Glutamatergic neuron (in vitro differentiated cells): ENCODE measurements around the gene MPIG6B. TPM values are rescaled to one million over a fixed set of nuclear protein-coding genes. Genes with fewer than 3 reads are reported as not detected.

Experiments used
- DNase-seq: peaks from one replicate; pipeline ENCODE4 v3.0.0; 2022
- H3K27ac Mint-ChIP-seq: one replicate; pipeline ENCODE4 v1.8.0; 2020; ENCODE audit warnings: mild to moderate bottlenecking, mixed read lengths, inconsistent platforms; ENCODE audit not compliant: unreplicated experiment
- H3K27me3 Mint-ChIP-seq: one replicate; pipeline ENCODE4 v1.8.0; 2020; ENCODE audit warnings: mild to moderate bottlenecking, moderate library complexity, mixed read lengths, inconsistent platforms; ENCODE audit not compliant: unreplicated experiment
- H3K36me3 Mint-ChIP-seq: one replicate; pipeline ENCODE4 v1.8.0; 2020; ENCODE audit warnings: mild to moderate bottlenecking, mixed read lengths, inconsistent platforms; ENCODE audit not compliant: unreplicated experiment
- H3K4me1 Mint-ChIP-seq: one replicate; pipeline ENCODE4 v1.8.0; 2020; ENCODE audit warnings: mild to moderate bottlenecking, low read depth, mixed read lengths, inconsistent platforms; ENCODE audit not compliant: unreplicated experiment
- H3K4me3 Mint-ChIP-seq: one replicate; pipeline ENCODE4 v1.8.0; 2020; ENCODE audit warnings: mild to moderate bottlenecking, mixed read lengths, inconsistent platforms; ENCODE audit not compliant: unreplicated experiment
- H3K9me3 Mint-ChIP-seq: one replicate; pipeline ENCODE4 v1.8.0; 2020; ENCODE audit warnings: mild to moderate bottlenecking, moderate library complexity, mixed read lengths, inconsistent platforms; ENCODE audit not compliant: unreplicated experiment
- microRNA-seq: library from miRNA; unstranded; fragments of <30 nt; microRNA quantifications from one replicate; pipeline ENCODE4, GENCODE V29; 2020; ENCODE audit not compliant: unreplicated experiment
- total RNA-seq: library from RNA; stranded (reverse); fragmentation: NEBNext Ultra II Directional; extraction: Animal tissue kit (Norgen Biotek cat#: 25700); gene quantifications from one replicate; pipeline ENCODE4 v1.2.1, GENCODE V29; 2021; ENCODE audit not compliant: unreplicated experiment
- TF ChIP-seq, protein P1 (sequence below): fragments of 200-600 bp; sonication (generic); IDR thresholded peaks from one replicate; pipeline ENCODE4 v1.5.0; 2021; ENCODE audit not compliant: partially characterized antibody, unreplicated experiment

The MPIG6B gene
- total RNA-seq, 1 donor from 2014 or later = not detected

DNA sequence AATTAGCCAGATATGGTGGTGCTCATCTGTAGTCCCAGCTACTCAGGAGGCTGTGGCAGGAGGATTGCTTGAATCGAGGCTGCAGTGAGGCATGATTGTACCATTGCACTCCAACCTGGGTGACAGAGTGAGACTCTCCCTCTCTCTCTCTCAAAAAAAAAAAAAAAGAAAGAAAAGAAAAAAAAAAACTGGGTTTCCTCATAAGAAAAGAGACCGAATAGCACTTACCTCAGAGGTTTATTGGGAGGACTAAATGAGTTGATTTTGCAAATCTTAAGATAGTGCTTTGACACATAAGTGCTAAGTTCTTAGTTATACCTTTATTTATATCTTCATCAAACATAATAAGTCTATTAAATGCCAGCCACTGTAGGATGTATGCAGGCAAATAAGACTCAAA is 47.7 kb downstream of the MPIG6B start:
- H3K4me1 Mint-ChIP-seq = no peaks in the 10 kb centered on the region
- DNase-seq = no peak
- TF ChIP-seq, protein P1, sequence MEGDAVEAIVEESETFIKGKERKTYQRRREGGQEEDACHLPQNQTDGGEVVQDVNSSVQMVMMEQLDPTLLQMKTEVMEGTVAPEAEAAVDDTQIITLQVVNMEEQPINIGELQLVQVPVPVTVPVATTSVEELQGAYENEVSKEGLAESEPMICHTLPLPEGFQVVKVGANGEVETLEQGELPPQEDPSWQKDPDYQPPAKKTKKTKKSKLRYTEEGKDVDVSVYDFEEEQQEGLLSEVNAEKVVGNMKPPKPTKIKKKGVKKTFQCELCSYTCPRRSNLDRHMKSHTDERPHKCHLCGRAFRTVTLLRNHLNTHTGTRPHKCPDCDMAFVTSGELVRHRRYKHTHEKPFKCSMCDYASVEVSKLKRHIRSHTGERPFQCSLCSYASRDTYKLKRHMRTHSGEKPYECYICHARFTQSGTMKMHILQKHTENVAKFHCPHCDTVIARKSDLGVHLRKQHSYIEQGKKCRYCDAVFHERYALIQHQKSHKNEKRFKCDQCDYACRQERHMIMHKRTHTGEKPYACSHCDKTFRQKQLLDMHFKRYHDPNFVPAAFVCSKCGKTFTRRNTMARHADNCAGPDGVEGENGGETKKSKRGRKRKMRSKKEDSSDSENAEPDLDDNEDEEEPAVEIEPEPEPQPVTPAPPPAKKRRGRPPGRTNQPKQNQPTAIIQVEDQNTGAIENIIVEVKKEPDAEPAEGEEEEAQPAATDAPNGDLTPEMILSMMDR = no peak
- H3K9me3 Mint-ChIP-seq = no peaks in the 10 kb centered on the region
- H3K4me3 Mint-ChIP-seq = no peak overlapping the region
- H3K36me3 Mint-ChIP-seq = no peaks in the 10 kb centered on the region
- no peak overlapping the region for H3K27ac Mint-ChIP-seq
- H3K27me3 Mint-ChIP-seq = no peaks in the 10 kb centered on the region

DNA sequence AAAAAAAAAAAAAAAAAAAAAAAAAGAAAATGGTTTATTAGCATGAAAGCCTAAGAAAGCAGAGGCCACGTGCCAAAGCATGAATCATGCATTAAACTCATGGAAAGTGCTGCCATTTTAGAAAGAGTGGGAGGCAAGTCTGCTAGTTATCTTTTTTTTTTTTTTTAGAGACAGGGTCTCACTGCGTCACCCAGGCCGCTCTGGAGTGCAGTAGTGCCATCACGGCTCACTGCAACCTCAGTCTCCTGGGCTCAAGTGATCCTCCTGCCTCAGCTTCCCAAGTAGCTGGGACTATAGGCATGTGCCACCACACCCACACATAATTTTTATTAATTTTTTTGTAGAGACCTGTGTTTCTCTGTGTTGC is 48.8 kb downstream of the MPIG6B start:
- H3K36me3 Mint-ChIP-seq = no peaks in the 10 kb centered on the region
- H3K4me3 Mint-ChIP-seq = no peak overlapping the region
- H3K9me3 Mint-ChIP-seq = peaks cover 1% of the 10 kb centered on the region
- DNase-seq = no peak
- no peak overlapping the region for H3K27ac Mint-ChIP-seq
- H3K4me1 Mint-ChIP-seq = no peaks in the 10 kb centered on the region
- no peaks in the 10 kb centered on the region for H3K27me3 Mint-ChIP-seq
- TF ChIP-seq, protein P1 = no peak

DNA sequence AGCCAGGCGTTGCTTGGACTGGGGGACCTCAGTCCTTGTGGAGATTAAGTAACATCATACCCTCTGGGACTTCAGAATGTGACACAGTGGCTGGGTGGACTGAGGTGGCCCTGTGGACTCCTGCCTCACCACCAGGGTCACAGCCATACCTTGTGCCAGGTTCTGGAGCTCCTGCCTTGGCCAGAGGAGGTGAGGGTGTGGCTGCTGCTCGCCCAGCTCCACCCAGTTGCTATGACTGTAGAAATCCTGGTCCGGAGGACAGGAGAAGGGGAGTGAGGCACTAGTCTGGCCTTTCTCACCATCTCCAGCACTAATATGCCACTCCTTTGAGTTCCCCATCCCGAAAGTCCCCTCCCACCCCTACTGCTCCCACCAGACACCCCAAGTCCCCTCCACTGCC is 52.0 kb downstream of the MPIG6B start:
- Mint-ChIP-seq H3K27me3 (no peaks in the 10 kb centered on the region), H3K36me3 (no peaks in the 10 kb centered on the region), H3K4me1 (no peaks in the 10 kb centered on the region), H3K27ac (no peak overlapping the region), H3K9me3 (peaks cover 1% of the 10 kb centered on the region), H3K4me3 (no peak overlapping the region)
- TF ChIP-seq, protein P1 = no peak
- DNase-seq = no peak

DNA sequence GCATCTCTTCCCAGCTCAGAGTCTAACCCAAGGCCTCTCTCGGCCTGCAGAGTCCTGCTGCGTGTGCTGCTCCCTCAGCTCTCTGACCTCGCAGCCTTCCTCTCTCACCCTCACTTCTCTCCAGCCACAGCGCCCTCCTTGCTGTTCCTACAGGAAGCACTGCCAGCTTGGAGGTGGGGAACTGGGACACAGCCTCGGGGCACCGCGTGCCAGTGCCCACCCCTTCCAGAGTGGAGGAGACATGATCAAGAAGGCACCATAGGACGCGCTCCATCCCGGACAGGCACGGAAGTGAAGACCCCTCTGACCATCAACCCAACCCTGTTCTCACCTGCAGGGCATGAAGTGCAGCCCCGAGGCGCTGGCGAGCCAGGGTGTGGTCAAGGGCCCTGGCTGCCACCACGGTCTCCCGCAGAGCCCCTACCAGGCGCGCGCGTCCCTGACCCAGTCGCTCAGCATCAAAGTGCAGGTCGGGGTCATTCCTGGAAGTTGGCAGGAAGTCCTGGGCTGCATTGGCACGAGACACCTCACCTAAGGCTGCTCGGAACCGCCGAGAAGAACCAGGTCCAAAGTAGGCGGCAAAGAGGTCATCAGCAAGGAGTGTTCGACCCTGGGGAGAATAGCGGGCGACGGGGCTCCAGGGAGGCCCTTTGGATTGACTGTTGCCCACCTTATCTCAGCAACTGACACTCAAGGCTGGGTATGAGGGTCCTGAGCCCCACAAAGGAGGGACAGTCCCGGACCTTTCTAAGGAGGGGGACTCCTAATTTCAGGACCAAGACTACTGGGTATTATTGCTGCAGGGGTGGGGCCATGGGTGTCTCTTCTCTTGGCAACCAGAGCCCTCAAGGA is 52.7 kb downstream of the MPIG6B start:
- Mint-ChIP-seq H3K36me3 (no peaks in the 10 kb centered on the region), H3K27ac (no peak overlapping the region), H3K9me3 (peaks cover 1% of the 10 kb centered on the region), H3K4me1 (no peaks in the 10 kb centered on the region), H3K4me3 (no peak overlapping the region), H3K27me3 (no peaks in the 10 kb centered on the region)
- DNase-seq = no peak
- TF ChIP-seq, protein P1 = no peak

Small RNA genes within 50 kb of the gene (microRNA-seq; reads per million reads assigned to microRNA genes)
- 7.9 reads per million, percentile 42 among the genes with 10 or more reads in this experiment for gene MIR4646

Other genes with a start within 250 kb of the MPIG6B start
- gene MICB, start 225.2 kb upstream of the MPIG6B start, total RNA-seq = 3.6 TPM
- gene MCCD1, start 194.4 kb upstream of the MPIG6B start, total RNA-seq = not detected
- 526 TPM for gene DDX39B, start 181.4 kb upstream of the MPIG6B start, total RNA-seq
- 95.6 TPM for gene ATP6V1G2, start 176.8 kb upstream of the MPIG6B start, total RNA-seq
- 29.8 TPM for gene NFKBIL1, start 175.8 kb upstream of the MPIG6B start, total RNA-seq
- not detected for gene LTA, start 151.1 kb upstream of the MPIG6B start, total RNA-seq
- gene TNF, start 147.8 kb upstream of the MPIG6B start, total RNA-seq = not detected
- gene LTB, start 140.9 kb upstream of the MPIG6B start, total RNA-seq = not detected
- gene LST1, start 137.1 kb upstream of the MPIG6B start, total RNA-seq = not detected
- gene NCR3, start 130.4 kb upstream of the MPIG6B start, total RNA-seq = not detected
- not detected for gene AIF1, start 108.1 kb upstream of the MPIG6B start, total RNA-seq
- gene PRRC2A, start 102.7 kb upstream of the MPIG6B start, total RNA-seq = 303 TPM
- 804 TPM for gene BAG6, start 70.7 kb upstream of the MPIG6B start, total RNA-seq
- gene APOM, start 67.5 kb upstream of the MPIG6B start, total RNA-seq = 1.5 TPM
- gene C6orf47, start 62.6 kb upstream of the MPIG6B start, total RNA-seq = 28.8 TPM
- 30.1 TPM for gene GPANK1, start 58.4 kb upstream of the MPIG6B start, total RNA-seq
- 214 TPM for gene CSNK2B, start 57.3 kb upstream of the MPIG6B start, total RNA-seq
- 43.1 TPM for gene LY6G5B, start 53.4 kb upstream of the MPIG6B start, total RNA-seq
- 13.8 TPM for gene LY6G5C, start 42.3 kb upstream of the MPIG6B start, total RNA-seq
- gene ABHD16A, start 20.0 kb upstream of the MPIG6B start, total RNA-seq = 120 TPM
- gene LY6G6F, start 16.5 kb upstream of the MPIG6B start, total RNA-seq = not detected
- gene LY6G6D, start 8.0 kb upstream of the MPIG6B start, total RNA-seq = not detected
- 1.8 TPM for gene LY6G6C, start 1.6 kb upstream of the MPIG6B start, total RNA-seq
- 266 TPM for gene DDAH2, start 5.9 kb downstream of the MPIG6B start, total RNA-seq
- gene CLIC1, start 13.2 kb downstream of the MPIG6B start, total RNA-seq = 310 TPM
- gene MSH5, start 16.6 kb downstream of the MPIG6B start, total RNA-seq = 25.7 TPM
- 3.7 TPM for gene SAPCD1, start 39.3 kb downstream of the MPIG6B start, total RNA-seq
- 3.2 TPM for gene VWA7, start 54.0 kb downstream of the MPIG6B start, total RNA-seq
- gene VARS1, start 72.4 kb downstream of the MPIG6B start, total RNA-seq = 204 TPM
- gene LSM2, start 83.6 kb downstream of the MPIG6B start, total RNA-seq = 68.2 TPM
- 2.5 TPM for gene HSPA1L, start 91.9 kb downstream of the MPIG6B start, total RNA-seq
- 54.3 TPM for gene HSPA1A, start 92.2 kb downstream of the MPIG6B start, total RNA-seq
- 93.9 TPM for gene HSPA1B, start 104.4 kb downstream of the MPIG6B start, total RNA-seq
- 40.2 TPM for gene NEU1, start 139.4 kb downstream of the MPIG6B start, total RNA-seq
- gene SLC44A4, start 155.6 kb downstream of the MPIG6B start, total RNA-seq = not detected
- gene EHMT2, start 174.3 kb downstream of the MPIG6B start, total RNA-seq = 113 TPM
- gene ZBTB12, start 178.7 kb downstream of the MPIG6B start, total RNA-seq = 16.2 TPM
- not detected for gene C2, start 204.3 kb downstream of the MPIG6B start, total RNA-seq
- gene CFB, start 222.7 kb downstream of the MPIG6B start, total RNA-seq = not detected
- 52.7 TPM for gene NELFE, start 235.6 kb downstream of the MPIG6B start, total RNA-seq
- 109 TPM for gene SKIC2, start 235.8 kb downstream of the MPIG6B start, total RNA-seq
- 23.8 TPM for gene DXO, start 248.8 kb downstream of the MPIG6B start, total RNA-seq